GM23338 (cell line): Measurements from ENCODE around the gene RBM33. TPM values are rescaled to one million over a fixed set of nuclear protein-coding genes. Genes with fewer than 3 reads are reported as not detected.

Experiments used
- ATAC-seq: fragments of 200-7000 bp; cut with Tn5 transposase; 3 replicates; pipeline ENCODE4 v1.9.1; 2020
- DNase-seq: peaks from one replicate; pipeline ENCODE4 v3.0.0-alpha.2; 2015; ENCODE audit warnings: low spot score
- H2AFZ ChIP-seq: fragments of 200-600 bp; sonication (generic); 2 replicates; pipeline ENCODE4 v1.8.0; 2016; ENCODE audit warnings: antibody characterized with exemption, mild to moderate bottlenecking, moderate library complexity
- H3F3A ChIP-seq: fragments of 200-600 bp; sonication (generic); replicated peaks from 2 replicates; pipeline ENCODE4 v1.8.0; 2017; ENCODE audit warnings: antibody characterized with exemption, mixed run types, low read depth
- H3K27ac ChIP-seq: fragments of 200-600 bp; sonication (generic); 2 replicates; pipeline ENCODE4 v1.6.1; 2016; ENCODE audit warnings: low read depth
- H3K27me3 ChIP-seq: fragments of 200-600 bp; sonication (generic); 2 replicates; pipeline ENCODE4 v1.8.0; 2016; ENCODE audit warnings: mild to moderate bottlenecking, mixed run types, moderate library complexity; ENCODE audit not compliant: insufficient read depth
- H3K36me3 ChIP-seq: fragments of 200-600 bp; sonication (generic); 2 replicates; pipeline ENCODE4 v1.8.0; 2016; ENCODE audit warnings: mild to moderate bottlenecking; ENCODE audit not compliant: insufficient read depth
- H3K4me1 ChIP-seq: fragments of 200-600 bp; sonication (generic); 2 replicates; pipeline ENCODE4 v1.8.0; 2016; ENCODE audit warnings: mild to moderate bottlenecking, moderate library complexity; ENCODE audit not compliant: insufficient read depth
- H3K4me2 ChIP-seq: fragments of 200-600 bp; sonication (generic); 2 replicates; pipeline ENCODE4 v1.7.1; 2017; ENCODE audit warnings: mixed run types
- H3K4me3 ChIP-seq: fragments of 200-600 bp; sonication (generic); 2 replicates; pipeline ENCODE4 v1.6.1; 2016; ENCODE audit warnings: mixed run types
- H3K79me2 ChIP-seq: fragments of 200-600 bp; sonication (generic); replicated peaks from 2 replicates; pipeline ENCODE4 v1.8.0; 2017; ENCODE audit warnings: mild to moderate bottlenecking; ENCODE audit not compliant: insufficient read depth
- H3K9me2 ChIP-seq: fragments of 200-600 bp; sonication (generic); 2 replicates; pipeline ENCODE4 v1.8.0; 2017; ENCODE audit not compliant: insufficient read depth
- H4K20me1 ChIP-seq: fragments of 200-600 bp; sonication (generic); replicated peaks from 2 replicates; pipeline ENCODE4 v1.8.0; 2017; ENCODE audit warnings: mild to moderate bottlenecking; ENCODE audit not compliant: insufficient read depth
- H3K27ac Mint-ChIP-seq: 2 replicates; pipeline ENCODE4 v1.8.0; 2020; ENCODE audit warnings: inconsistent platforms, mild to moderate bottlenecking, moderate library complexity, mixed read lengths
- H3K27me3 Mint-ChIP-seq: 3 replicates; pipeline ENCODE4 v1.8.0; 2022; ENCODE audit warnings: low read depth, mild to moderate bottlenecking, moderate library complexity, mixed read lengths, inconsistent platforms; ENCODE audit not compliant: insufficient read depth, poor library complexity
- H3K36me3 Mint-ChIP-seq: 3 replicates; pipeline ENCODE4 v1.8.0; 2021; ENCODE audit warnings: low read depth, mild to moderate bottlenecking, inconsistent platforms, moderate library complexity, mixed read lengths
- H3K4me1 Mint-ChIP-seq: 3 replicates; pipeline ENCODE4 v1.8.0; 2020; ENCODE audit warnings: mild to moderate bottlenecking, inconsistent platforms, mixed read lengths
- H3K4me3 Mint-ChIP-seq: 3 replicates; pipeline ENCODE4 v1.8.0; 2021; ENCODE audit warnings: moderate library complexity, mild to moderate bottlenecking, inconsistent platforms, mixed read lengths
- H3K9me3 Mint-ChIP-seq: 3 replicates; pipeline ENCODE4 v1.8.0; 2020; ENCODE audit warnings: moderate library complexity, mild to moderate bottlenecking, inconsistent platforms, mixed read lengths
- CREB1 ChIP-seq: fragments of 250-450 bp; sonication (Bioruptor Pico); IDR thresholded peaks from 2 replicates; pipeline ENCODE4 v1.5.0; 2020; ENCODE audit warnings: low read depth, mild to moderate bottlenecking, moderate library complexity
- CTCF ChIP-seq, 2 experiments: fragments of 200-600 bp in 1 of 2; sonication (generic) in 1 of 2; conservative IDR thresholded peaks; 2 replicates each; pipeline versions ENCODE4 v1.5.1 to v1.6.1; 2016 to 2017; ENCODE audit warnings: antibody characterized with exemption in 2 of 2, low read depth in 2 of 2, mild to moderate bottlenecking in 2 of 2, moderate library complexity in 1 of 2
- EZH2 ChIP-seq: fragments of 200-600 bp; sonication (generic); IDR thresholded peaks from one replicate; pipeline ENCODE4 v1.8.0; 2017; ENCODE audit warnings: antibody characterized with exemption, mild to moderate bottlenecking, low read depth; ENCODE audit not compliant: unreplicated experiment
- EZH2phosphoT487 ChIP-seq: fragments of 200-600 bp; sonication (generic); IDR thresholded peaks from one replicate; pipeline ENCODE4 v1.8.1; 2018; ENCODE audit warnings: antibody characterized with exemption; ENCODE audit not compliant: unreplicated experiment
- JUNB ChIP-seq: IDR thresholded peaks from one replicate; pipeline ENCODE4 v1.6.1; 2016; ENCODE audit warnings: antibody characterized with exemption; ENCODE audit not compliant: unreplicated experiment
- NANOG ChIP-seq: IDR thresholded peaks from 2 replicates; pipeline ENCODE4 v1.6.1; 2016; ENCODE audit warnings: antibody characterized with exemption, borderline replicate concordance
- POLR2AphosphoS5 ChIP-seq: IDR thresholded peaks from 2 replicates; pipeline ENCODE4 v1.6.1; 2016; ENCODE audit warnings: antibody characterized with exemption, low read depth
- REST ChIP-seq: IDR thresholded peaks from one replicate; pipeline ENCODE4 v1.6.1; 2018; ENCODE audit warnings: antibody characterized with exemption; ENCODE audit not compliant: unreplicated experiment
- STAT1 ChIP-seq: IDR thresholded peaks from one replicate; pipeline ENCODE4 v1.6.1; 2016; ENCODE audit warnings: antibody characterized with exemption; ENCODE audit not compliant: unreplicated experiment
- ZNF331 ChIP-seq: fragments of 250-450 bp; sonication (Bioruptor Pico); IDR thresholded peaks from 2 replicates; pipeline ENCODE4 v1.5.0; 2020; ENCODE audit warnings: low read depth, mild to moderate bottlenecking, moderate library complexity
- polyA plus RNA-seq: library from polyadenylated mRNA; unstranded; fragments of >200 nt; fragmentation: Nextera tagmentation; extraction: Ambion mirVana; gene quantifications from 2 replicates; pipeline ENCODE4 v1.2.1, GENCODE V29; 2016
- total RNA-seq: library from RNA; depleted of rRNA; stranded (reverse); fragments of >200 nt; shearing (Covaris generic); gene quantifications from 2 replicates; pipeline ENCODE4 v1.2.3, GENCODE V29; 2014

Gene RBM33
- total and polyA plus RNA-seq, 2 experiments from 2014 or later, result 47.7 to 94.7 TPM

GRCh38 chr7:155692317-155692716 is 47.9 kb downstream of the RBM33 start (continued):
- TF ChIP-seq REST (no peak), POLR2AphosphoS5 (no peak)

- H3K27ac Mint-ChIP-seq, result no peak overlapping the region
- no peak overlapping the region for H3K4me2 ChIP-seq
These were observed 49.4 kb downstream of the RBM33 start for GRCh38 chr7:155693826-155694225.

GRCh38 chr7:155694851-155695250 is 50.4 kb downstream of the RBM33 start:
- Histone ChIP-seq H3K4me2 (no peak overlapping the region), H2AFZ (no peak overlapping the region), H3F3A (no peaks in the 10 kb centered on the region), H4K20me1 (peaks cover 56% of the 10 kb centered on the region), H3K4me1 (no peaks in the 10 kb centered on the region), H3K9me2 (no peaks in the 10 kb centered on the region), H3K36me3 (no peaks in the 10 kb centered on the region), H3K27ac (no peak overlapping the region), H3K79me2 (peaks cover 100% of the 10 kb centered on the region), H3K4me3 (no peak overlapping the region), H3K27me3 (no peaks in the 10 kb centered on the region)
- H3K36me3 Mint-ChIP-seq, result peaks cover 3% of the 10 kb centered on the region; the same call in 2 of the 3 replicates
- no peaks in the 10 kb centered on the region for H3K27me3 Mint-ChIP-seq
- DNase-seq (no peak), ATAC-seq (no peak)
- H3K4me3 Mint-ChIP-seq, result no peak overlapping the region
- H3K27ac Mint-ChIP-seq, result no peak overlapping the region
- peaks cover 44% of the 10 kb centered on the region for H3K4me1 Mint-ChIP-seq
- H3K9me3 Mint-ChIP-seq, result no peaks in the 10 kb centered on the region
- no peak for TF ChIP-seq STAT1
- no peak for TF ChIP-seq REST
- TF ChIP-seq EZH2phosphoT487, result no peak
- TF ChIP-seq CTCF (conservative IDR thresholded peaks at IDR 0.05; ENCODE audit: low read depth in 2 of 2), result no peak
- no peak for TF ChIP-seq CREB1 (CRISPR knock-in tag)
- no peak for TF ChIP-seq NANOG
- TF ChIP-seq JUNB, result no peak
- TF ChIP-seq ZNF331 (CRISPR knock-in tag), result no peak
- no peak for TF ChIP-seq POLR2AphosphoS5
- no peak for TF ChIP-seq EZH2

More at GRCh38 chr7:155693826-155694225, 49.4 kb downstream of the RBM33 start:
- DNase-seq, result no peak
- H3K27me3 Mint-ChIP-seq, result no peaks in the 10 kb centered on the region
- no peak for ATAC-seq
- no peak overlapping the region for H3K4me3 Mint-ChIP-seq
- no peak for TF ChIP-seq JUNB
- H4K20me1 ChIP-seq, result peaks cover 60% of the 10 kb centered on the region
- H3K4me3 ChIP-seq, result no peak overlapping the region
- no peak overlapping the region for H3K27ac ChIP-seq
- peaks cover 6% of the 10 kb centered on the region; the same call in 1 of the 3 replicates for H3K36me3 Mint-ChIP-seq
- no peak overlapping the region for H2AFZ ChIP-seq
- no peaks in the 10 kb centered on the region for H3K27me3 ChIP-seq
- H3K9me3 Mint-ChIP-seq, result no peaks in the 10 kb centered on the region
- H3K9me2 ChIP-seq, result no peaks in the 10 kb centered on the region
- H3K36me3 ChIP-seq, result no peaks in the 10 kb centered on the region
- 0 out of 2 replicates have a peak, but pooled peaks cover 4% of the 10 kb centered on the region for H3K4me1 ChIP-seq
- H3K4me1 Mint-ChIP-seq, result peaks cover 41% of the 10 kb centered on the region
- H3K79me2 ChIP-seq, result peaks cover 100% of the 10 kb centered on the region
- no peaks in the 10 kb centered on the region for H3F3A ChIP-seq
